ENCODE measurements around the gene CHTOP.

CHTOP gene

GRCh38 chr1:153624965-153625611 is 8.8 kb upstream of the CHTOP start (continued):
- TF ChIP-seq ESRRG (CRISPR knock-in tag; IDR thresholded peaks at IDR 0.05) (no peak), CSDC2 (CRISPR knock-in tag; IDR thresholded peaks at IDR 0.05) (no peak), POU6F1 (CRISPR knock-in tag; IDR thresholded peaks at IDR 0.05; ENCODE audit: borderline replicate concordance, low read depth) (no peak)

- TF ChIP-seq ZFP30 (CRISPR knock-in tag; IDR thresholded peaks at IDR 0.05) (no peak), TOX (CRISPR knock-in tag; IDR thresholded peaks at IDR 0.05; ENCODE audit: borderline replicate concordance) (no peak), CSDC2 (CRISPR knock-in tag; IDR thresholded peaks at IDR 0.05) (no peak), OSR1 (CRISPR knock-in tag; IDR thresholded peaks at IDR 0.05) (no peak), ISL1 (CRISPR knock-in tag; IDR thresholded peaks at IDR 0.05) (no peak), RARB (CRISPR knock-in tag; IDR thresholded peaks at IDR 0.05) (no peak), CREB5 (CRISPR knock-in tag; IDR thresholded peaks at IDR 0.05; ENCODE audit: low read depth) (no peak), PPARA (CRISPR knock-in tag; IDR thresholded peaks at IDR 0.05; ENCODE audit: borderline replicate concordance) (no peak), PATZ1 (CRISPR knock-in tag; IDR thresholded peaks at IDR 0.05; ENCODE audit: borderline replicate concordance) (no peak), TCF4 (CRISPR knock-in tag; IDR thresholded peaks at IDR 0.05; ENCODE audit: borderline replicate concordance) (no peak)
- ATAC-seq = no peak
These were observed 7.4 kb upstream of the CHTOP start for GRCh38 chr1:153626477-153626903.

GRCh38 chr1:153626904-153627714 is 6.8 kb upstream of the CHTOP start, which contains the start of gene S100A13:
Gene S100A13 (minus strand): TSS chr1:153627505. CDS start chr1:153626472, 1,033 bp downstream.
- peak; percentile 78 for ATAC-seq
- no peak for TF ChIP-seq ZNF70 (CRISPR knock-in tag; IDR thresholded peaks at IDR 0.05)
- no peak for TF ChIP-seq ZFP30 (CRISPR knock-in tag; IDR thresholded peaks at IDR 0.05)
- no peak for TF ChIP-seq ARNTL (CRISPR knock-in tag; IDR thresholded peaks at IDR 0.05; ENCODE audit: borderline replicate concordance, low read depth)
- no peak for TF ChIP-seq TCF4 (CRISPR knock-in tag; IDR thresholded peaks at IDR 0.05; ENCODE audit: borderline replicate concordance)
- no peak for TF ChIP-seq POU6F1 (CRISPR knock-in tag; IDR thresholded peaks at IDR 0.05; ENCODE audit: borderline replicate concordance, low read depth)
- TF ChIP-seq OSR1 (CRISPR knock-in tag; IDR thresholded peaks at IDR 0.05) = no peak
- TF ChIP-seq TOX (CRISPR knock-in tag; IDR thresholded peaks at IDR 0.05; ENCODE audit: borderline replicate concordance) = no peak
- no peak for TF ChIP-seq PATZ1 (CRISPR knock-in tag; IDR thresholded peaks at IDR 0.05; ENCODE audit: borderline replicate concordance)
- TF ChIP-seq PPARA (CRISPR knock-in tag; IDR thresholded peaks at IDR 0.05; ENCODE audit: borderline replicate concordance) = no peak
- TF ChIP-seq CREB5 (CRISPR knock-in tag; IDR thresholded peaks at IDR 0.05; ENCODE audit: low read depth) = no peak
